ENCODE measurements around the gene FBXL3.
A peak's percentile ranks its signal among the peaks of the same experiment; 100 is the strongest.

The FBXL3 gene

GRCh38 chr13:76993021-76993420 lies 33.9 kb downstream of the FBXL3 start:
- DNase-seq (ENCODE audit: low spot score): no peak
- in situ Hi-C loops (cut with MboI; ENCODE audit: low sequenced_read_pairs, unreplicated experiment): no loop called here

GRCh38 chr13:76992548-76993001 lies 34.4 kb downstream of the FBXL3 start:
- no peak for DNase-seq (ENCODE audit: low spot score)
- TF ChIP-seq, protein P1, sequence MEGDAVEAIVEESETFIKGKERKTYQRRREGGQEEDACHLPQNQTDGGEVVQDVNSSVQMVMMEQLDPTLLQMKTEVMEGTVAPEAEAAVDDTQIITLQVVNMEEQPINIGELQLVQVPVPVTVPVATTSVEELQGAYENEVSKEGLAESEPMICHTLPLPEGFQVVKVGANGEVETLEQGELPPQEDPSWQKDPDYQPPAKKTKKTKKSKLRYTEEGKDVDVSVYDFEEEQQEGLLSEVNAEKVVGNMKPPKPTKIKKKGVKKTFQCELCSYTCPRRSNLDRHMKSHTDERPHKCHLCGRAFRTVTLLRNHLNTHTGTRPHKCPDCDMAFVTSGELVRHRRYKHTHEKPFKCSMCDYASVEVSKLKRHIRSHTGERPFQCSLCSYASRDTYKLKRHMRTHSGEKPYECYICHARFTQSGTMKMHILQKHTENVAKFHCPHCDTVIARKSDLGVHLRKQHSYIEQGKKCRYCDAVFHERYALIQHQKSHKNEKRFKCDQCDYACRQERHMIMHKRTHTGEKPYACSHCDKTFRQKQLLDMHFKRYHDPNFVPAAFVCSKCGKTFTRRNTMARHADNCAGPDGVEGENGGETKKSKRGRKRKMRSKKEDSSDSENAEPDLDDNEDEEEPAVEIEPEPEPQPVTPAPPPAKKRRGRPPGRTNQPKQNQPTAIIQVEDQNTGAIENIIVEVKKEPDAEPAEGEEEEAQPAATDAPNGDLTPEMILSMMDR (IDR thresholded peaks at IDR 0.05; ENCODE audit: borderline replicate concordance, control extremely low read depth, extremely low read depth, insufficient read depth, missing control alignments): no peak
- in situ Hi-C loops (cut with MboI; ENCODE audit: low sequenced_read_pairs, unreplicated experiment): no loop called here

More at GRCh38 chr13:76993021-76993420, 33.9 kb downstream of the FBXL3 start:
- TF ChIP-seq, protein P1 (IDR thresholded peaks at IDR 0.05; ENCODE audit: borderline replicate concordance, control extremely low read depth, extremely low read depth, insufficient read depth, missing control alignments): no peak

GRCh38 chr13:76991796-76992547 lies 35.0 kb downstream of the FBXL3 start, which contains the start of gene CLN5:
CLN5 (plus strand) TSS chr13:76992081; CDS start chr13:76992099, 18 bp downstream.
- TF ChIP-seq, protein P1 (IDR thresholded peaks at IDR 0.05; ENCODE audit: borderline replicate concordance, control extremely low read depth, extremely low read depth, insufficient read depth, missing control alignments): no peak
- in situ Hi-C loops (cut with MboI; ENCODE audit: low sequenced_read_pairs, unreplicated experiment): no loop called here

GRCh38 chr13:76991432-76991795 lies 35.5 kb downstream of the FBXL3 start:
- in situ Hi-C loops (cut with MboI; ENCODE audit: low sequenced_read_pairs, unreplicated experiment): no loop called here

More at GRCh38 chr13:76991796-76992547, 35.0 kb downstream of the FBXL3 start, which contains the start of gene CLN5:
- peak; percentile 98 for DNase-seq (ENCODE audit: low spot score)

GRCh38 chr13:76983676-76984075 lies 43.3 kb downstream of the FBXL3 start:
- DNase-seq (ENCODE audit: low spot score): no peak
- in situ Hi-C loops (cut with MboI; ENCODE audit: low sequenced_read_pairs, unreplicated experiment): no loop called here
- TF ChIP-seq, protein P1 (IDR thresholded peaks at IDR 0.05; ENCODE audit: borderline replicate concordance, control extremely low read depth, extremely low read depth, insufficient read depth, missing control alignments): no peak

More at GRCh38 chr13:76991432-76991795, 35.5 kb downstream of the FBXL3 start:
- DNase-seq (ENCODE audit: low spot score): peak; percentile 66
- TF ChIP-seq, protein P1 (IDR thresholded peaks at IDR 0.05; ENCODE audit: borderline replicate concordance, control extremely low read depth, extremely low read depth, insufficient read depth, missing control alignments): no peak

DNA sequence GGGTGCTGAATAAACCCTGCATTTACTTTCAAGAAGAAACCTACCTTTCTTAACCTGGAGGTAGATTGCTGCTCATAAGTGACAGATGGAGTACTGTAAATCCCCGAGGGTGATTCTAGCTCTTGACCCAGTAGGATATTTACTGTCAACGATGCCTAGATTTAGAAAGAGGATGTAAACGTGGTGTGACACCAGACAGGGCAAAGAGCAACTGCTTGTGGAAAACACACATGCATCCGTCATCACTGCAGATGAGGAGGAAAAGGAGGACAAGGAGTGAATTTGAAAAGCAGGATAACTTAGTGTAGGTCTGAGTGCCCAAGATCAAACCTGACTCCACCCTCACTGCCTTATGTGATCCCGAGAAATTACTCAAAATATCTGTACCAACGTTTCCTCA lies 44.9 kb downstream of the FBXL3 start:
- in situ Hi-C loops (cut with MboI; ENCODE audit: low sequenced_read_pairs, unreplicated experiment): no loop called here
- TF ChIP-seq, protein P1 (IDR thresholded peaks at IDR 0.05; ENCODE audit: borderline replicate concordance, control extremely low read depth, extremely low read depth, insufficient read depth, missing control alignments): no peak
- no peak for DNase-seq (ENCODE audit: low spot score)

All from GM13976 (cell line).